Esophagus (tissue), 2 donors: Measurements from ENCODE around the gene FUT3. TPM values are rescaled to one million over a fixed set of nuclear protein-coding genes. Genes with fewer than 3 reads are reported as not detected.
A peak's percentile ranks its signal among the peaks of the same experiment; 100 is the strongest.
"Not testable (repeated sequence)": the region's sequence is repeated elsewhere in the genome, so short reads cannot be mapped to it uniquely, and the experiment has no call there.

Experiments
- H3K27ac ChIP-seq, 2 donors: one replicate each; pipeline ENCODE4 v1.5.1; 2013; ENCODE audit warnings: low read depth in 2 of 2, mild to moderate bottlenecking in 2 of 2, inconsistent platforms in 1 of 2, low read length in 1 of 2, moderate library complexity in 1 of 2
- H3K27me3 ChIP-seq, 2 donors: one replicate each; pipeline ENCODE4 v1.6.1; 2013; ENCODE audit warnings: low read length in 2 of 2, control low read depth in 1 of 2, mild to moderate bottlenecking in 1 of 2; ENCODE audit not compliant: insufficient read depth in 2 of 2, control insufficient read depth in 1 of 2
- H3K36me3 ChIP-seq, 2 donors: one replicate each; pipeline ENCODE4 v1.6.1; 2013; ENCODE audit warnings: low read length in 1 of 2; ENCODE audit not compliant: control insufficient read depth in 2 of 2, insufficient read depth in 2 of 2
- H3K4me1 ChIP-seq, 2 donors: one replicate each; pipeline ENCODE4 v1.6.1; 2013; ENCODE audit warnings: low read length in 1 of 2; ENCODE audit not compliant: control insufficient read depth in 2 of 2, insufficient read depth in 2 of 2
- H3K4me3 ChIP-seq, 2 donors: one replicate each; pipeline ENCODE4 v1.5.1; 2013; ENCODE audit warnings: low read length in 2 of 2, mild to moderate bottlenecking in 2 of 2, low read depth in 1 of 2, moderate library complexity in 1 of 2
- H3K9me3 ChIP-seq, 2 donors: one replicate each; pipeline ENCODE4 v1.6.1; 2013; ENCODE audit warnings: mild to moderate bottlenecking in 2 of 2, low read depth in 1 of 2, low read length in 1 of 2, moderate library complexity in 1 of 2; ENCODE audit not compliant: control insufficient read depth in 2 of 2, insufficient read depth in 1 of 2
- WGBS, 2 donors: extraction: QIAGEN DNeasy Blood & Tissue Kit; methylation state at CpG; one replicate each; pipeline ENCODE4 v1.1.7; 2013; 5-methylcytosine and 5-hydroxymethylcytosine counted together
- polyA plus RNA-seq, 2 donors: library from polyadenylated mRNA; stranded (reverse); fragments of 200-250 nt; gene quantifications; one replicate each; pipeline ENCODE4 v1.2.3, GENCODE V29; 2013
- donor health status: healthy with polysubstance abuse.
- donor health status: Bipolar disorder and iron deficiency.

The FUT3 gene
- polyA plus RNA-seq, 2 donors, result 121 to 183 TPM

GRCh38 chr19:5870986-5871394, 19.7 kb upstream of the FUT3 start:
- WGBS, 2 donors, result 80 to 82% methylated on average over 12 of the region's 12 CpGs
- Histone ChIP-seq H3K9me3 (no peaks in the 10 kb centered on the region), H3K4me3 (no peak overlapping the region), H3K27ac (no peak overlapping the region), H3K27me3 (no peaks in the 10 kb centered on the region), H3K36me3 (no peaks in the 10 kb centered on the region), H3K4me1 (no peaks in the 10 kb centered on the region)

GRCh38 chr19:5867201-5868136, 16.2 kb upstream of the FUT3 start:
- H3K9me3 ChIP-seq, result no peaks in the 10 kb centered on the region

GRCh38 chr19:5865772-5866171, 14.5 kb upstream of the FUT3 start:
- no peak overlapping the region for H3K27ac ChIP-seq

More at GRCh38 chr19:5867201-5868136, 16.2 kb upstream of the FUT3 start:
- no peak overlapping the region for H3K27ac ChIP-seq
- H3K27me3 ChIP-seq, result no peaks in the 10 kb centered on the region
- H3K36me3 ChIP-seq, result no peaks in the 10 kb centered on the region
- 85 to 88% methylated on average over 31 of the region's 31 CpGs for WGBS, 2 donors
- peaks cover 0 to 2% of the 10 kb centered on the region in 2 donors for H3K4me1 ChIP-seq
- no peak overlapping the region for H3K4me3 ChIP-seq

GRCh38 chr19:5864725-5865486, 13.7 kb upstream of the FUT3 start:
- WGBS, 2 donors, result 84 to 85% methylated on average over 14 of the region's 14 CpGs
- H3K27me3 ChIP-seq, result no peaks in the 10 kb centered on the region
- no peaks in the 10 kb centered on the region for H3K36me3 ChIP-seq
- no peaks in the 10 kb centered on the region for H3K9me3 ChIP-seq
- H3K4me3 ChIP-seq, result no peak overlapping the region
- H3K27ac ChIP-seq, result no peak overlapping the region
- peaks cover 0 to 2% of the 10 kb centered on the region in 2 donors for H3K4me1 ChIP-seq

More at GRCh38 chr19:5865772-5866171, 14.5 kb upstream of the FUT3 start:
- 84 to 85% methylated on average over 11 of the region's 11 CpGs for WGBS, 2 donors
- Histone ChIP-seq H3K27me3 (no peaks in the 10 kb centered on the region), H3K36me3 (no peaks in the 10 kb centered on the region), H3K4me3 (no peak overlapping the region), H3K4me1 (peaks cover 0 to 2% of the 10 kb centered on the region in 2 donors), H3K9me3 (no peaks in the 10 kb centered on the region)

- H3K27me3 ChIP-seq, result no peaks in the 10 kb centered on the region
- H3K36me3 ChIP-seq, result no peaks in the 10 kb centered on the region
- H3K4me3 ChIP-seq, result no peak overlapping the region
- peaks cover 0 to 2% of the 10 kb centered on the region in 2 donors for H3K4me1 ChIP-seq
- H3K27ac ChIP-seq, result no peak overlapping the region
- no peaks in the 10 kb centered on the region for H3K9me3 ChIP-seq
- WGBS, 2 donors, result 84 to 85% methylated on average over 9 of the region's 9 CpGs
Measured at GRCh38 chr19:5864013-5864720, 12.9 kb upstream of the FUT3 start.

- no peak overlapping the region for H3K27ac ChIP-seq
- H3K36me3 ChIP-seq, result no peaks in the 10 kb centered on the region
- no peak overlapping the region for H3K4me3 ChIP-seq
- H3K27me3 ChIP-seq, result no peaks in the 10 kb centered on the region
- peaks cover 0 to 2% of the 10 kb centered on the region in 2 donors for H3K4me1 ChIP-seq
- 64% methylated on average over 11 of the region's 11 CpGs for WGBS, 2 donors
- H3K9me3 ChIP-seq, result no peaks in the 10 kb centered on the region
Measured at GRCh38 chr19:5863030-5863665, 11.9 kb upstream of the FUT3 start.

- Histone ChIP-seq H3K9me3 (no peaks in the 10 kb centered on the region), H3K36me3 (no peaks in the 10 kb centered on the region), H3K4me3 (no peak overlapping the region), H3K27ac (peak overlapping the region; percentile 65 to 71), H3K27me3 (no peaks in the 10 kb centered on the region), H3K4me1 (no peaks in the 10 kb centered on the region)
- 74 to 77% methylated on average over 18 of the region's 18 CpGs for WGBS, 2 donors
Measured at GRCh38 chr19:5857203-5858081, 6.2 kb upstream of the FUT3 start.

GRCh38 chr19:5855151-5855550, 3.9 kb upstream of the FUT3 start:
- WGBS, 2 donors, result 84 to 87% methylated on average over 9 of the region's 9 CpGs
- not testable (repeated sequence) for H3K36me3 ChIP-seq, H3K27ac ChIP-seq, H3K9me3 ChIP-seq, H3K4me1 ChIP-seq, H3K27me3 ChIP-seq, H3K4me3 ChIP-seq
